Large intestine (tissue), 3 donors: Measurements from ENCODE around the gene CTAGE1. TPM values are rescaled to one million over a fixed set of nuclear protein-coding genes. Genes with fewer than 3 reads are reported as not detected.
A peak's percentile ranks its signal among the peaks of the same experiment; 100 is the strongest.
"Not testable (repeated sequence)": the region's sequence is repeated elsewhere in the genome, so short reads cannot be mapped to it uniquely, and the experiment has no call there.

Source experiments
- DNase-seq, 2 donors: peaks; one replicate each; pipeline versions ENCODE4 v3.0.0 to v3.0.0-alpha.2; 2013
- H3K27ac ChIP-seq: one replicate; pipeline ENCODE4 v1.5.1; 2013; ENCODE audit warnings: low read length
- H3K27me3 ChIP-seq: 2 replicates; pipeline ENCODE4 v1.6.1; 2013; ENCODE audit warnings: low read length; ENCODE audit not compliant: control insufficient read depth, insufficient read depth
- H3K36me3 ChIP-seq: 2 replicates; pipeline ENCODE4 v1.6.1; 2013; ENCODE audit warnings: low read length; ENCODE audit not compliant: control insufficient read depth, insufficient read depth
- H3K4me1 ChIP-seq: one replicate; pipeline ENCODE4 v1.6.1; 2013; ENCODE audit warnings: low read length; ENCODE audit not compliant: control insufficient read depth, insufficient read depth
- H3K4me3 ChIP-seq: one replicate; pipeline ENCODE4 v1.5.1; 2013; ENCODE audit warnings: low read length
- H3K9me3 ChIP-seq: one replicate; pipeline ENCODE4 v1.6.1; 2013; ENCODE audit warnings: mild to moderate bottlenecking, low read depth, low read length, moderate library complexity; ENCODE audit not compliant: control insufficient read depth
- WGBS: methylation state at CpG from one replicate; pipeline ENCODE4 v1.1.5; 2013; ENCODE audit warnings: low lambda C conversion rate; ENCODE audit not compliant: insufficient coverage; 5-methylcytosine and 5-hydroxymethylcytosine counted together
- polyA plus RNA-seq: library from polyadenylated mRNA; unstranded; fragments of 120-200 nt; gene quantifications from one replicate; pipeline ENCODE4 v1.2.1, GENCODE V29; 2013

The CTAGE1 gene
- polyA plus RNA-seq, 1 donor = 0.10 TPM

DNA sequence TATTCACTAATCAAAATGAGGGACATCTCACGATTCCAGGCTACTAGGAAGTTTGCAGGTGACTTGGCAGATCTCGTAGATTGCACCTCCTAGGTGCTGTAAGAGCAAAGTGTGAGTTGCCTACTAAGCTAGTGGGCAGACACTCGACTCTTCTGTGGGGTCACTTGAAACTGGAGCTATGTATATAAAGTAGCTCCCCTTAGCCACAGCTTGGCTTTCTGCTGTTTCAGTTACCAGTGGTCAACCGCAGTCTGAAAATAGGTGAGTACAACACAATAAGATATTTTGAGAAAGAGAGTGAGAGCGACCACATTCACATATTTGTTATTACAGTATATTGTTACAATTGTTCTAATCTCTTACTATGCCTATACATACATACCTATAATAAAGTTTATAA lies 23.3 kb downstream of the CTAGE1 start:
- Histone ChIP-seq H3K4me1 (peaks cover 14% of the 10 kb centered on the region), H3K27me3 (no peaks in the 10 kb centered on the region), H3K36me3 (no peaks in the 10 kb centered on the region), H3K27ac (no peak overlapping the region), H3K9me3 (no peaks in the 10 kb centered on the region), H3K4me3 (no peak overlapping the region)
- 83% methylated on average over 1 of the region's 5 CpGs for WGBS
- DNase-seq = no peak

DNA sequence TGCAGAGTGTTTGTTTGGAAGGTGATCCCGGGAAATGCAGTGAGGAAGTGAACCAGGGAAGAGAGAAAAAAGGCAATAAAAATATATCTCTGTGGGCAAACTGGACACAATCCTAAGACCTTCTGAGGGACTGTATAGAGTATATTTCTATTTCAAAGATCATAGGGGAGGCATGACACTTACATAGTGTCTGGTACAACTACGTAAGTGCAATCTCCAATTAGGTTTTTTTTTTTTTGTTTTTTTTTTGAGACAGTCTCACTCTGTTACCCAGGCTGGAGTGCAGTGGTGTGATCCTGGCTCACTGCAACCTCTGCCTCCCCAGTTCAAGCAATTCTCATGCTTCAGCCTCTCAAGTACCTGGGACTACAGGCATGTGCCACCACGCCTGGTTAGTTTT lies 24.6 kb downstream of the CTAGE1 start:
- not testable (repeated sequence) for H3K27me3 ChIP-seq, H3K36me3 ChIP-seq, H3K27ac ChIP-seq, H3K4me3 ChIP-seq, DNase-seq, H3K9me3 ChIP-seq
- 88% methylated on average over 1 of the region's 3 CpGs for WGBS
- peaks cover 14% of the 10 kb centered on the region for H3K4me1 ChIP-seq

DNA sequence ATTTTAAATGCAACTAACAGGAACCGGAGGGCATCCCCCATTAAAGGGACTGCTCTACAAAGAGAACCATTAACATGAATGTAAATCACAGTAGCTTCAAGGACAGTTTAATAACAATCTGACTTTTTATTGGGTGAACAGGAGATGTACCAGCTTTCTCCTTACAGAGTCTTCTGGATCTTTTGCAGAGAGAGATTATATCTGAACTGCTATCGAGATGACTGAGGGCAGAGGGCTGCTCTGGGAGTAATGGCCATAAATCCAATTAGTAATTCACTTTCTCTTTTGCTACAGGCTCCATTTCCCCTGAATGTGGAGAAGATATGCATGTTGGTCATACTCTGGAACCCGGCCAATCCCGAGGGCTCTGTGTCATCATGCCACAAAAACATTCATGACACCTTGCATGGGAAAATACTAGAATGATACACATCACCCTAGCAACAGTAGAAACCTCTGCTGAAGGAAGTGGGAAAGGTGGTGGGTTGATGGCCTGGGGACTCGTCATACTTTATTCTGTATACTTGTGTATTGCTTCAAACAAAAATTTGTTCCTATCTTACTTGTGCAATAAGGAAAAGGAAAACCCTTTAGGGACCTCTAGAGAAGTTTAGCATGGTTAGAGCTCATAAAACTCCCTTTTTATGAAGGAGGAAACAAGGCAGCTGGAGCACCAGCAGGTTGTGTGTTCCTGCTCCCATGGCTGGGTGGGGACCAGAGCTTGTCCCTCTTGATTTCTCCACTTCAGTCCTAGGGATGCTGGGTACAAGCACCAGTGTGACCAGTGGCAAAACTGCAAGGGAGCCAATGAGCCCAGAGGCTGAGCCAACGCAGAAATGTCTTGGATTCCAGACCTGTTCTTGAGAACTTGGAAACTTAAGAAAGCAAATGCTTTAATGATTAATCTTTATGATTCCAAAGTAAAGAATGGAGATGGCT lies 26.0 kb downstream of the CTAGE1 start:
- 17% methylated on average over 1 of the region's 6 CpGs for WGBS
- no peaks in the 10 kb centered on the region for H3K9me3 ChIP-seq
- H3K36me3 ChIP-seq = no peaks in the 10 kb centered on the region
- DNase-seq = peak; percentile 76 to 87
- H3K27me3 ChIP-seq = no peaks in the 10 kb centered on the region
- H3K4me3 ChIP-seq = no peak overlapping the region
- peak overlapping the region; percentile 61 for H3K27ac ChIP-seq
- H3K4me1 ChIP-seq = peaks cover 14% of the 10 kb centered on the region

- Histone ChIP-seq H3K27me3 (no peaks in the 10 kb centered on the region), H3K4me1 (peaks cover 14% of the 10 kb centered on the region), H3K9me3 (no peaks in the 10 kb centered on the region), H3K27ac (no peak overlapping the region), H3K4me3 (no peak overlapping the region), H3K36me3 (no peaks in the 10 kb centered on the region)
- WGBS = 80% methylated on average over 1 of the region's 1 CpG
- DNase-seq = no peak
Observed at GRCh38 chr18:22387787-22388186, 29.9 kb downstream of the CTAGE1 start.

DNA sequence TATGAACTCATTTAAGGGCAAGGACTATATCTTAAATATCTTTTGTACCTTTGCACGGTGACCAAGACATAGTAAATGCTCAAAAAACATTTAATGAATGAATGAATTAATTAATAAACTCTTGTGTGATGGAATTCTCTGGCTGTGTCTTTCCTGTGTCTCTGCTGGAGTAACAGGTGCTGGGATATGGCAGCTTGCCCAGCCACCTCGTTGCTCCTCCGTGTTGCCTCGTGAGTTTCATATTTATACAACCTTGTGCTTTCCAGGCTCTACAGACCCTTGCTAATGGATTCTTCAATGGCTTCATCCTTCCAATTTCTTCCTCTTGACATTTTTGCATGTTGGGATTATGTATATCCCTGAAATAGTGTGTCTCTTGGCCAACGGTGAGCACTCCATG lies 30.4 kb downstream of the CTAGE1 start:
- Histone ChIP-seq H3K36me3 (no peaks in the 10 kb centered on the region), H3K4me1 (peaks cover 14% of the 10 kb centered on the region), H3K27me3 (no peaks in the 10 kb centered on the region), H3K4me3 (no peak overlapping the region), H3K27ac (no peak overlapping the region), H3K9me3 (no peaks in the 10 kb centered on the region)
- WGBS = 96% methylated on average over 4 of the region's 5 CpGs
- no peak for DNase-seq

GRCh38 chr18:22385718-22386117 lies 32.0 kb downstream of the CTAGE1 start:
- Histone ChIP-seq H3K9me3 (no peaks in the 10 kb centered on the region), H3K27me3 (no peaks in the 10 kb centered on the region), H3K27ac (no peak overlapping the region), H3K36me3 (no peaks in the 10 kb centered on the region), H3K4me3 (no peak overlapping the region), H3K4me1 (no peaks in the 10 kb centered on the region)
- WGBS = 100% methylated on average over 2 of the region's 4 CpGs
- DNase-seq = no peak

DNA sequence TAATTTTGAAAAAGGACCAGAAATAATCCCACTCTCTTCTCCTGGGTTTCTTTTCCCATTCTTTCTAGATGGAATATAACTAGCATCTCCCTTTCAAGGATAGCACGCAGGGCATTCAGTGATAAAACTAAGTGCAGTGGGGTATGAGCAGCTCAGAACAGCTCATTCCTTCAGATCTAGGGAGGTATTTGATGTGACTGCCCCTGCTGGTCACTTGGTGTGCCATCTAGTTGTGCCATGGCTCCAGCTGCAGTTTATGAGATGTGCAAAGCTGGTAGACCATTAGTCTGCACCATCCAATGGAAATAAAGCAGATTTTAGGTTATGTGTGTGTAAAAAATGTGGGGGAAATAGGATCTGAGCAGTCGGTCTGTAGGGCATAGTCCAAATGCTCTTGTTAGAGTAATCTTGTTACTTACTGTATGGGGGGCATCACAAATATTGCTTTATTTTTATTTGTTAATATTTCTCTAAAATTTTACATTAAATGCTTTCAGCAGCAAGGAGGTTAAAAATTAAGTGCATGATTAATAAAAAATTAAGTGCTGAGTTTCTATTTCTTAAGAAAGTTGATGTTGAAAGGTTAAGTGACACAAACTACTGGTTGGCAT lies 38.9 kb downstream of the CTAGE1 start:
- no peaks in the 10 kb centered on the region for H3K9me3 ChIP-seq
- DNase-seq = peak; percentile 48 to 59
- 13% methylated on average over 1 of the region's 2 CpGs for WGBS

GRCh38 chr18:22377769-22378168 lies 39.9 kb downstream of the CTAGE1 start:
- DNase-seq = no peak
- H3K4me1 ChIP-seq = no peaks in the 10 kb centered on the region
- no peak overlapping the region for H3K27ac ChIP-seq
- no peaks in the 10 kb centered on the region for H3K27me3 ChIP-seq
- no peaks in the 10 kb centered on the region for H3K36me3 ChIP-seq
- no CpG with 5 or more reads among the region's 1 CpG for WGBS
- H3K9me3 ChIP-seq = no peaks in the 10 kb centered on the region
- H3K4me3 ChIP-seq = no peak overlapping the region

More for the DNA sequence above, 38.9 kb downstream of the CTAGE1 start:
- H3K4me1 ChIP-seq = no peaks in the 10 kb centered on the region
- no peak overlapping the region for H3K27ac ChIP-seq
- no peak overlapping the region for H3K4me3 ChIP-seq
- H3K36me3 ChIP-seq = no peaks in the 10 kb centered on the region
- H3K27me3 ChIP-seq = no peaks in the 10 kb centered on the region

DNA sequence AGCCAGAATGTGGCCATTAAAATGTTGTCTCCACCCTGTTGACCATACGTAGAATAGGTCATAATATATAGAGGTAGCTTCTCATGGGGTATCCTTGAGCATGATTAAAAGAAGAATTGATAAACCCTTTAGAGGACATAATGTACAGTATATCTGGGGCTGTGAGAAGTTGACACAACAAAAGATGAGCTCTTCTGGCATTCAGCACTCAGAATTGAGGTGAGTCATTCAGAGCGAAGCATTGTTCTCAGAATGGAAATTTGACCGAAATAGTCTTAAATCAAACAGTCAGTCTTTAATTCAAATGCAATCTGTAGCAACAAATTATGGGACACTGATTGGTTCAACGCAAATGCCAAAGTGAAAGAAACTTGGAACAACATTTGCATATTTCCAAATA lies 47.3 kb downstream of the CTAGE1 start:
- no peaks in the 10 kb centered on the region for H3K4me1 ChIP-seq
- WGBS = no CpG with 5 or more reads among the region's 4 CpGs
- no peaks in the 10 kb centered on the region for H3K27me3 ChIP-seq
- DNase-seq = no peak
- H3K36me3 ChIP-seq = no peaks in the 10 kb centered on the region
- no peaks in the 10 kb centered on the region for H3K9me3 ChIP-seq
- H3K27ac ChIP-seq = no peak overlapping the region
- no peak overlapping the region for H3K4me3 ChIP-seq

DNA sequence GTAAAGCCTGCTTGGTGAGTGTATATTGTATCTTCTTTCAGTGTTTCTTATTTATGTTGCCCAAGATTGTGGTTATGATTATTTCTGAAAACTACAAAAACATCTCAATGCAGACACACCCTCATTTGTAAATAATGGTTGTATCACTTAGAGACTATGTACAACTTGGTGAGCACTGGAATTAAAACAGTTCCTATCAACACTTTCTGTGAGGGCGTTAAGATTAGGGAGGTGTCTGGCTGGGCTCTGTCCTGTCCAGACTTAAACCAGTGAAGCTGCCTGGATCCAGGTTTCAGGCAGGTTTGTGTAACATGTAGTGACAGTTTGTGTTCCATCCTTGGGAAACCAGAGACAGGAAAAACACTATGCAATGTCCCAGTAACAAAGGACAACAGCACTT lies 49.7 kb downstream of the CTAGE1 start:
- no peaks in the 10 kb centered on the region for H3K4me1 ChIP-seq
- H3K4me3 ChIP-seq = no peak overlapping the region
- WGBS = no CpG with 5 or more reads among the region's 1 CpG
- no peaks in the 10 kb centered on the region for H3K27me3 ChIP-seq
- H3K27ac ChIP-seq = no peak overlapping the region
- DNase-seq = no peak
- H3K9me3 ChIP-seq = no peaks in the 10 kb centered on the region
- no peaks in the 10 kb centered on the region for H3K36me3 ChIP-seq
